SH-SY5Y (cell line): ENCODE data around the gene PPP1R3D.

Experiments used
- GATA2 ChIP-seq: IDR thresholded peaks from 2 replicates; pipeline ENCODE4 v1.6.1; 2011; ENCODE audit warnings: mild to moderate bottlenecking, low read depth, low read length
- GATA3 ChIP-seq: IDR thresholded peaks from 2 replicates; pipeline ENCODE4 v1.6.1; 2011; ENCODE audit warnings: low read depth, mild to moderate bottlenecking, low read length, moderate library complexity

PPP1R3D gene

DNA sequence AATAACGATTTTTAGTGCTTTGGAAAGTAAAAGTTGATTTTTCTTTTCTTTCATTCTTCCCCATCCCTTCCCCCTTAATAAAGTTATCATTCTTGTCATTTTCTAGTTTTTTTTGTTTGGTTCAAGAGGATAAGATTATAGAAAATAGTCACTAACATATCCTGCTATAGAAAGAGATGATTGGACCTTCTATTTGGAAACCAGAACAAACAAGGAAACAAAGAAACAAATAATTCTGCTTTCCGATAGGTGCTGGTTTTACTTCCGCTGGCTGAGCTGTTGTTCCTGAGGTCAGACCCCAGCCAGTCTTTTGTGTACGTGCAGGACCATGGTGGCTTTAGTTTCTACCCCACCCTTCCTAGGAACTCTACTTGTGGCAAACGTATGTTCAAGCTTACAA, 18.0 kb upstream of the PPP1R3D start, which contains the start of gene CDH26:
TSS of gene CDH26 (plus strand) at position 301 of the 400 bp plus-strand sequence. CDS start 304 bp downstream, outside the sequence.
- no peak for TF ChIP-seq GATA2
- no peak for TF ChIP-seq GATA3

DNA sequence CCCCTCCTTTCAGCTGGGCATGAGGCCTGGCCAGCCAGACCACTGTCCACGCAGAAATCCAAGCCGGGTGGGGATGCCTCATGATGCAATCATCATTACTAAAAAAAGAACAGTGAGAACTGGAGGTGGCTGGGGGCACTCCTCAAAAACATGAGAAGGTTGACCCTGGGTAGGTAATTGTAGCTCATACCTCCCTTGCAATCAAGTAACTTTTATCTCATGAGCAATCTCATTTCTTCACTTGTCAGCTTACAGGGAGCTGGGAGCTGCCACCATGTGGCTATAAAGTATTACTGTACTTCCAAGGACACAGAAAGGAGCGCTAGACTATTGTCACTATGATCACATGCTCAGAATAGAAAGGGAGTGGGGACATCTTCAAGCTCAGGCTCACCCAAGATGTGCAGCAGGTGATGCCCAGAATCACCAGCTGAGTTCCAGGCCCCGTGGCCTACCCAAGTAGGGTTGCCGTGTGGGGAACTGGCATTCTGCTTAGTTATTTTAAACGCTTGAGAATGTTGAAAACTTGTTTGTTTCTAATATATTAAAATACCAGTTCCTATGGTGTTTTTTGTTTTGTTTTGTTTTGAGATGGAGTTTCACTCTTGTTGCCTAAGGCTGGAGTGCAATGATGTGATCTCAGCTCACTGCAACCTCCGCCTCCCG, 15.2 kb upstream of the PPP1R3D start:
- peak; percentile 71 for TF ChIP-seq GATA2
- TF ChIP-seq GATA3, result 0 out of 2 replicates have a peak, but pooled peaks have one; percentile 19

DNA sequence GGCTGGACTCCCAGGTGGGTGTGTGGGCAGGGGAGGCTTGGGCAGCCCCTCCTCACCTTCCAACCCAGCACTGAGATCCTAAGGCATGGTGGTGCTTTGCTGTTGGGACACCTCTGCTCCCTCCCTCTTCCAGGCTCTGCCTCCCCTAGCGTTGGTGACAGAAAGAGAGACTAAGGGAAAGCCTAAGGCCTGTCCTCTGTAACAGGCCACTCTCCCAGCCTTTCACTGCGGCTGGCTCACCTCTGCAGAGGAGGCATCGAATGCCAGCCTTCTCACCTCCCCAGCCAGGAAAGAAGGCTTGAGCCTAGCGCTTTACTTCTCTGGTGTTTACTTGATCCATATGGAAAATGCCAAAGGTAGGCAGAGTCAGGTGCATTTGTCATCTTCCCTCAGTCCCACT, 14.6 kb upstream of the PPP1R3D start:
- TF ChIP-seq GATA2 (no peak), GATA3 (no peak)

DNA sequence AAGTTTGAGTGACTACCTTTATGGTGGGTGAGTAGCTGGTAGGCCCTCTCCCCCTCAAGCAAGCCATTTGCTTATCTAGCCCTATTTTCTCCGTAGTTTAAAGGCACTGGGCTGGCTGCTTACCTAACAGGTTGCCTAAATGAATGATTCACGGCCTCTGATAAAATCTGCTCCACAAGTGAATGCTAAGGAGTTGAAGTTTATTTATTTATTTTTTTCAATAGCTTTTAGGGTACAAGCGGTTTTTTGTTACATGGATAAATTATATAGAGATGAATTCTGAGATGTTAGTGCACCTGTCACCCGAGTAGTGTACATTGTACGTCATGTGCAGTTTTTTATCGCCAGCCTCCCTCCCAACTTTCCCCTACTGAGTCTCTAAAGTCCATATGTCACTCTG, 9.8 kb upstream of the PPP1R3D start:
- no peak for TF ChIP-seq GATA2
- TF ChIP-seq GATA3, result no peak

DNA sequence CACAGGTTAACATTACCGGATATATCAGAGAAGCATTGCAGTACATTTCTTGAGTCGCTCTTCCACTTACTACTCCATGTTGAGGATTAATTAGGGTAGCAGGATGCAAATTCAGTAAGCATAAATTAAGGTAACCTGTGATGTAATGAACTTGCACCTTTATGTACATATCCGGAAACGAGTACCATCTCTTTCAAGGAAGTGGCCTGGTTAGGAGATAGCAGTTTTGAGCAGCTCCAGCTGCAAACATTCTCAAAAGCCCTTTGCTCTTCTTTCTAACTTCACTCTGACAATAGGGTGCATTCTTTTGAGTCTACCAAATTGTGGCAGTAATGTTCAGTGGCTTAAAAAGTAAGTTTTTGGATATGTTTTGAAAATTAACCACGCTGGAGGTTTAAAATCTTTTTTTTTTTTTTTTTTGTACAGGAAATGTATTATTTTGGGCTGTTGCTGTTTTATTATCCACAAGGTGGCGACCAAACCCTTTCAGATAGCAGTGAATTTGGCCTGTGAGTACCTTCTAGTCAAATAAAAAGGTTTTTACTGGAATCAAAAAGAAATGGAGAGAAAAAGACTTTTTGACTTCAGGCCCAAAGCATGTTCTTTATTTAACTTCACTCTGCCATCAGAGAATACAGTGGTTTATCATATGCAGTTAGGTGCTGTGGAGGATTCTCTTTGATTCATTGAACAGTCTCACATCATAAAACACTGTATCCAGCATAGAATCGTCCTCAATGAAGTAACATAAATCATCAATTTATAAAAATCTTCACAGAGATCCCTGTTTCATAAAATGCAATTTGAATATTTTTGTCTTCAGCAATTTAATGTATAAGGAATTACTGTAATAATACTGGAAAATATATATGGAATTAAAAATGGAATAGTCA, 9.0 kb upstream of the PPP1R3D start:
- TF ChIP-seq GATA3, result no peak
- TF ChIP-seq GATA2, result no peak

DNA sequence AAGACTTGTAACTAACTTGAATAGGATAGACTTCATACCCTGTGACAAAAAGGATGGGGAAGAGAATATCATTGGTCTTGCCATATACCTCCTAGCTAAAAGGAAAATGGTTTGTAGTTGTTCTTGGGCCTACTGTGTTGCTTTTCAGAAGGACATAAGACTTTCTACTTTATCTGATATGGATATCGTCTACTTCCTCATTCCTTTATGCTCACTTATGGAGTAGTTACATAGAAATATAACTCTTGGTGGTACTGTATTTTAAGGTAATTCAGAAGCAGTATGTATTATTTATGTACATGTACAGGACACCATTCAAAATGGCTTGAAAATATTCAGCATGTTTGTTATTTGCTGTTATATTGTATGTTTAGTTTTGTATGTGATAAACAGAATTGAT, 8.1 kb upstream of the PPP1R3D start:
- TF ChIP-seq GATA3 (no peak), GATA2 (no peak)

DNA sequence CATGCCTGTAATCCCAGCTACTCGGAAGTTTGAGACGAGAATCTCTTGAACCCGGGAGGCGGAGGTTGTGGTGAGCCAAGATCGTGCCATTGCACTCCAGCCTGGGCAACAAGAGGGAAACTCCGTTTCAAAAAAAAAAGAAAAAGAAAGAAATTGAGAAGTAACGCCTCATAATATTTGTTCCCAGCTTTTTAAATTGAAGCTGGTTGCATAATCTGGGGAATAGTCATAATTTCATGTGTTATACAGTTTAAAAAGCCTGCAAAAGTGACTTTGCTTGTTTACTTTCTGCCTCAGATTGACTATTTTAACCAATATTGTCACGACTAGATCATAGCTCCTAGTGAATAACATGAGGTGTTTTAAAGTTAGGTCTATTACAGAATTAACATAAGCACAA, 7.3 kb upstream of the PPP1R3D start:
- TF ChIP-seq GATA3 (no peak; the same call in 1 of the 2 replicates), GATA2 (no peak)

DNA sequence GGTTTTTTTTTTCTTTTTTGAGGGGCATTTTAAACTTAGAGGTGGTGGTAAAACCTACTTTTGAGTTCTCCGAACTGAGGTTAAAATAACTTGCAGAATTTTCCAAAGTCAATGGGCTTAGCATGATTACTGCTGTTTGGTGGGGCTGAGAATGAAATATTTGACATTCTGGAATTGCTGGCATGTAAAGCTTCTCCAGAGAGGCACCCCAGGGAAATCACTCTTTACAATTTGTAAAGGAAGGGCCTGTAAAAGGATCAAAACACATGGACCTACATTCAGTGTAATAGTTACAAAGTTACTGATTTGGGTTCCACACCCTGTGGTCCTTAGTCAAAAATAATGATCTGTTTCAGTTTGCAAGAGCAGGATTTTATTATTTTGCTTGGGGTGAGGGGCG, 5.6 kb upstream of the PPP1R3D start:
- no peak for TF ChIP-seq GATA2
- no peak for TF ChIP-seq GATA3

DNA sequence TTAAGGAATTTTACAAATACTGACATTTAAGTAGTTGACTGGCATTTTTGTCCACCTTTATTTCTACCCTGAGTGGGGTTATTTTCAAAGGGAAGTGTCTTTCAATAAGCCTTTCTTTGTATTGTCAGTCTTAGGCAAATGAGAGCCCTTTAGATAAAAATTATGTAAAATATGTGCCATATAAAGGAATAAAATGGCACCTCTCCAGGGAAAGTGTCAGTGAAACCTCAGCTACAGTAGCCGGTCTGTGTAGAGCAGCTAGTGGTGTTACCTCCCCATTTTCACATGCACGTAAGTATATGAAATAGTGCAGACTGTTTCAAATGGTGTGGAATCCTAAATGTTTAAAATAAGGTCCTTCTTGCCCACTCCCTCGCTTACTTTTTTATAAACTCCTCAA, 5.1 kb upstream of the PPP1R3D start:
- TF ChIP-seq GATA3 (no peak), GATA2 (no peak)

DNA sequence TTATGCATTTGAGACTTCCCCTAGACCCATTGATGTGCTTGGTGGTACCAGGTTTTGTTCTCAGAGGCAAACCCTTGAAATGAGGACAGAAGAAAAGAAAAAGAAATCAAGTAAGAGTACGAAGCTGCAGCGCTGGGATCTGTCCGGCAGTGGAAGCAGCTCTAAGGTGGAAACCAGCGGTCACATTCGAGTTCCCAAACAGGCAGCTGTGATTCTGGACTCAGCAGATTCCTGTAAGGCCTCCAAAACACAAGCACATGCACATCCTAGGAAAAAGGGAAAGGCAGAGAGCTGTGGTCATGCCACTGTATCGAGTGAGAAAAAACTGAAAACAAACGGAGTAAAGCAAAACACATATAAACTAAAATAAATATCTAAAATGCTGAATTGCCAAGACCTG, 4.6 kb upstream of the PPP1R3D start:
- TF ChIP-seq GATA3 (no peak), GATA2 (no peak)

DNA sequence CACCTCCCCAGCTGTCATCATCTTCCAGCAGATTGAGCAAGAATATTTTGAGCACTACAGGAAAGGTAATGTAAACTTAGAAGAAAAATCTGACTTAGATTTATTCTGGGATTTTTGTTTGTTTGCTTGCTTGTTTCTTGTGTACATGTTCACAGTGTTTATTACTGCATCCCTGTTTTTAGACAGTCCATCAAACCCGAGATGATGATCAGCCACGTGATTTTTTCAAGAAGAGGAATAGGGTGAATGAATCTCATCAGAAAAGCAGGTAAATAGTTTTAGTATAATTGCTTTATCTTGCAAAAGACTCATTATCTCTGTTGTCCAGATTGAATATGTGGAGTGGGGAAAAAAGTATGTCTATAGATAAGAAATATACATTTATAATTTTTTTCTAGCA, 2.1 kb upstream of the PPP1R3D start:
- TF ChIP-seq GATA2 (no peak), GATA3 (no peak)

DNA sequence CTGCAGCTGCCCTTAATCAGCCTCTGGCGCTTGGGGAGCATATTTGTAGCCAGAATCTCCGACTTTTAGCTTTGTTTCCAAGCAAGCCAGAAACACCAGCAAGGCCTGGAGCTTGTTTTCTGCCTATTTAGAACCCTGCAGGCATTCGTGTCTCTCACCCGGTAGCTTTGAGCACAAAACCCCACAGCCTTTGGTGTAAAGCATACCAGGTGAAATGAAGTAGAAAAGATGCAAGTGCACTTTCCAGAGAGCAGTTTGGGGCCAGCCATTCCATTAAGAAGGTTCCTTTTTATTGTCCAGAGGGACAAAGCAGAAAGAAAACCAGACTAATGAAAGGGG, 820 bp upstream of the PPP1R3D start:
- TF ChIP-seq GATA3 (no peak), GATA2 (no peak)

DNA sequence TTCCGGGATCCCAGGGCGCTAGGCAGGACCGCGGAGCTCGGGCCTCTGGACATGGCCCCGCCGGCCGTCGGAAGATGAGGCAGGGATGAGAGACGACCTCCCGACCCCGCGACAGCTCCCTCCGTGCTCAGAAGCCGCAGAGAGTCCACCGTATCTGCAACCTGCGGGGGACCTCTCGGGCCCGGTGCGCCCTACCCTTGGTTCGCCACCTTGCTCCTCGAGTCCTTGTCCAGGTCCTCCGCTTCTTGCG, 301 bp downstream of the PPP1R3D start:
- TF ChIP-seq GATA3 (no peak), GATA2 (no peak)

DNA sequence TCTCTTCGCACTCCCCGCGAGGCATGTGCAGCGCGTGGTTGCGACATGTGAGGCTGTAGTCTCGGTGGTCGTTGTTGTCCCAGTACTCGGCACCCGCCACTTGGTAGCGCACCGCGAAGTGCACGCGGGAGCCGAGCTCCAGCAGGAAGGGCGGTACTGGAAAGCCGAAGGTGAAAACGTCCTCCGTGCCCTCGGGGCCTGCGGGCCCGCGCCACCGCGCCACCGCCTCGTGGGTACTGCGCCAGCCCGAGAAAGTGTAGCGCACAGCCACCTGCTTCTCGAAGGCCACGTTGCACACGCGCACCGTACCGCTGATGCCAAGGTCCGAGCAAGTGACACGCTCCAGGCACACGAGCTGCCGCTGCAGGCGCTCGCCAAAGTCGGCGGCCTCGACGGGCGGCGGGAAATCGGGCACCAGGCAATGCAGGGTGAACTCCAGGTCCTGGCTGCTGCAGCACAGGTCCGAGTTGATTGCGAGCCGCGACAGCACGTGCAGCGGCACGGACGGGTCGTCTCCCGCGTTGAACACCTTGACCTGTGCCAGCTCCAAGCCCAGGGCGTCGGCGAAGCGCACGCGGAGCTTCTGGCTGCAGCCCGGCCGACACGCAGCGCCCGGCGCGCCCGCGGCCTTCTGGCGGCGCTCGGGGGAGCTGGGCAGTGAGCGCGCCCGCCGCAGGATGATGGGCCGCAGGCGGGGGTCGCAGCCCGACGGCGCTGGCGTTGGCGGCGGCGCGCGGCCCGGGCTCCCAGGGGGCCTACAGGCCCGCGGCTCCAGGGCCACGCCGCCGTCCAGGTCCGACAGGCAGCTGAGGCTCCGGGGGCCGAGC, 840 bp downstream of the PPP1R3D start:
- TF ChIP-seq GATA2 (no peak), GATA3 (no peak)

DNA sequence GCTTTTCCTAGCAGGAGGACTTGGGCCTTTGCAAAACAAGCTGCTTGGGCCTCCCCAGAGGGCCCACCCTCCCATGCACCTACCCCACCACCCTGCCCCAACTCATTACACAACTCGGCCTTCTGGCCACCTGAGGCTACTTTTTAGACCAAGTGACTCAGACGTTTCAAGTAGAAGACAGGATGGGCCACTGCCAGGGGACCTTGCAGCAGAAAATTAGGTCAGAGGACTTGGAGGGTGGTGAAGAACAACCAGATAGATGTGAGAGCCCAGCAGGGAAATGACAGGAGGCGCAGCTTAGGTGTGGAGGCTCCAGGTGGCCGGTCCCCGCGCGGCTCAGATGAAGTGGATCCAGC, 1.4 kb downstream of the PPP1R3D start:
- TF ChIP-seq GATA2, result no peak
- TF ChIP-seq GATA3, result no peak

DNA sequence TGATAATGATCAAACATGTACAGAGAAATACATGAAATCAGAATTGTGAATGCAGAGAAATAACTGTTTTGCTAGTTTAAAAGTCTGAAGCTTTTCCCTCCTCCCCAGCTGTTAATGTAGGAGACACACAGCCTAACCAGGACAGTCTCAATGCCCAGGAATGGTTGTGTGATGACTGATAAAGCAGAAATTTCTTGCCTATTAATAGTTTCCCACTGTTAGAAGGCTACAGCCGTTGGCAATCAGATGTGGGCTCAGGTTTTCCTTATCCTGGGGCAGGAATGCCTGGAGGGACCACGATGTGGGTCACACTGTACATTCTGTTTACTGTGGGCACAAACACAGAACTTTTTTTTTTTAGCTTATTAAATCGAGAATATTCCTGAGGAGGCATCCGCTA, 1.9 kb downstream of the PPP1R3D start:
- TF ChIP-seq GATA2 (no peak), GATA3 (no peak)

DNA sequence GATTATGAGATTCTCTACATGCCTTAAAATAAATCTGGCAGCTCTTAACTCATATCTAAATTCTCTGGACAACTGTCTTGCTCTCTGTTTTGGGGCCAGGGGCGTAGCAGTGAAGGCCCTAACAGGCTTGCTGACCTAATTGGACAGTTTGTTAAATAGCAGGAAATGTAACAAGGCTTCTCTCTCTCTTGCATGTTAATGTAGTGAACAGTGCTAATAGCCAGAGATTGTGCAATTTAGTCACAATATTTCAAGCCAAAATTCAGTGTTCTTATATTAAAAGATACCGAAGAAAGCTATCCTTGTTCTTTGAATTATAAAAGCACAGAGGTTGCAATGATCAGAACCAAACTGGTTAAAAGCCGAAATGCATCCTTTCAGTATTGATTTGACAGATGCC, 3.0 kb downstream of the PPP1R3D start:
- TF ChIP-seq GATA3 (no peak), GATA2 (no peak)
